DMS53 treated with DMSO at 0.1 percent for 48 hours (cell line): ENCODE measurements around the gene KIF2C.

Source experiments
- DNase-seq: peaks from one replicate; lab custom pipeline; 2025; ENCODE audit not compliant: unreplicated experiment; lab: John Stamatoyannopoulos, UW

Gene KIF2C

GRCh38 chr1:44775078-44775929 lies 35.7 kb downstream of the KIF2C start, which contains the start of gene RPS8:
TSS of gene RPS8 (plus strand) at chr1:44775540. CDS start at chr1:44775597, 57 bp downstream.
- DNase-seq: peak; percentile 89

GRCh38 chr1:44775930-44776729 lies 36.5 kb downstream of the KIF2C start:
- DNase-seq: no peak

- DNase-seq: no peak
Observed at GRCh38 chr1:44776730-44777068, 37.1 kb downstream of the KIF2C start.

GRCh38 chr1:44777547-44777946 lies 37.9 kb downstream of the KIF2C start:
- DNase-seq: no peak

- no peak for DNase-seq
Observed at GRCh38 chr1:44777969-44778635, 38.5 kb downstream of the KIF2C start.

- no peak for DNase-seq
Observed at GRCh38 chr1:44778705-44779576, 39.3 kb downstream of the KIF2C start.

- no peak for DNase-seq
Observed at GRCh38 chr1:44780583-44781121, 41.0 kb downstream of the KIF2C start.

GRCh38 chr1:44783697-44784093 lies 44.1 kb downstream of the KIF2C start:
- no peak for DNase-seq

GRCh38 chr1:44784094-44785028 lies 44.7 kb downstream of the KIF2C start:
- DNase-seq: no peak

GRCh38 chr1:44785029-44785380 lies 45.4 kb downstream of the KIF2C start:
- no peak for DNase-seq

- DNase-seq: no peak
Observed at GRCh38 chr1:44785501-44786137, 46.0 kb downstream of the KIF2C start.

- peak; percentile 77 for DNase-seq
Observed at GRCh38 chr1:44786138-44786840, 46.7 kb downstream of the KIF2C start.

- DNase-seq: no peak
Observed at GRCh38 chr1:44786841-44787426, 47.3 kb downstream of the KIF2C start.

GRCh38 chr1:44787506-44787905 lies 47.9 kb downstream of the KIF2C start:
- no peak for DNase-seq

GRCh38 chr1:44788120-44788860 lies 48.7 kb downstream of the KIF2C start, which contains the start of gene BEST4:
TSS of gene BEST4 (minus strand) at chr1:44788170. CDS start at chr1:44787705, 465 bp downstream.
- no peak for DNase-seq

- no peak for DNase-seq
Observed at GRCh38 chr1:44790968-44791801, 51.5 kb downstream of the KIF2C start.
